ENCODE results near the gene UNC13C.

DNA sequence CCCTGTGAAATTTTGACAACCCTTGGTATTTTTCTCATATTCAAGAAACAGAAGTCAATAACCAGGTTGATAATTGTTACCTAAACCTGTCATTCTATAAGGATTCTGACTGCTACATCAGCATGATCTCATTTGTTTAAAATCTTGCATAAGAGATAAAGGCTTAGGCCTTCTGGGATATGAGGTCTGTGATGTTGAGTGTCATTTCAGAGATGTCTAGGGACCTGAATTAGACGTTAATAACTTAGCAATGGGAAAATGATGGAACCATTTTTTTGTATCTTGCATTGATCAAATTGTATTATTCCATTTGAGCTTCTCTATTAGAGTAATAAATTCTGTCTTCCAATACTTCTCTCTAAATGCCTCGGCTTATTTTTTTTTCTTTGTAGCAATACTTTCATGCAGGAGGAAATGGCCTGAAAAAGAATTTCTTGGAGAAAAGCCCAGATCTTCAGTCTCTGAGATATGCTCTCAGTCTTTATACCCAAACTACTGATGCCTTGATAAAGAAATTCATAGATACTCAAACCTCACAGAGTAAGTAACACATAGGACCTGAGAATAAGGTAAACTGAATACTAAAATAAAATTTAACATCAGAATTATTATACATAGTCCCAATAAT lies 589.3 kb downstream of the UNC13C start:
- TF ChIP-seq, protein P1, sequence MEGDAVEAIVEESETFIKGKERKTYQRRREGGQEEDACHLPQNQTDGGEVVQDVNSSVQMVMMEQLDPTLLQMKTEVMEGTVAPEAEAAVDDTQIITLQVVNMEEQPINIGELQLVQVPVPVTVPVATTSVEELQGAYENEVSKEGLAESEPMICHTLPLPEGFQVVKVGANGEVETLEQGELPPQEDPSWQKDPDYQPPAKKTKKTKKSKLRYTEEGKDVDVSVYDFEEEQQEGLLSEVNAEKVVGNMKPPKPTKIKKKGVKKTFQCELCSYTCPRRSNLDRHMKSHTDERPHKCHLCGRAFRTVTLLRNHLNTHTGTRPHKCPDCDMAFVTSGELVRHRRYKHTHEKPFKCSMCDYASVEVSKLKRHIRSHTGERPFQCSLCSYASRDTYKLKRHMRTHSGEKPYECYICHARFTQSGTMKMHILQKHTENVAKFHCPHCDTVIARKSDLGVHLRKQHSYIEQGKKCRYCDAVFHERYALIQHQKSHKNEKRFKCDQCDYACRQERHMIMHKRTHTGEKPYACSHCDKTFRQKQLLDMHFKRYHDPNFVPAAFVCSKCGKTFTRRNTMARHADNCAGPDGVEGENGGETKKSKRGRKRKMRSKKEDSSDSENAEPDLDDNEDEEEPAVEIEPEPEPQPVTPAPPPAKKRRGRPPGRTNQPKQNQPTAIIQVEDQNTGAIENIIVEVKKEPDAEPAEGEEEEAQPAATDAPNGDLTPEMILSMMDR (IDR thresholded peaks at IDR 0.05): no peak
- TF ChIP-seq POLR2A (IDR thresholded peaks at IDR 0.05): no peak
